Neural cell (in vitro differentiated cells): ENCODE measurements around the gene SLC6A6. TPM values are rescaled to one million over a fixed set of nuclear protein-coding genes. Genes with fewer than 3 reads are reported as not detected.
A peak's percentile ranks its signal among the peaks of the same experiment; 100 is the strongest.

ENCODE experiments used
- H2AFZ ChIP-seq: fragments of 200-600, 300-800 bp; sonication (generic), shearing (Covaris generic); 2 replicates; pipeline ENCODE4 v1.6.0; 2014; ENCODE audit warnings: low read depth, mild to moderate bottlenecking, antibody characterized with exemption, low read length, moderate library complexity
- H3F3A ChIP-seq: fragments of 200-600 bp; shearing (Covaris generic); 2 replicates; pipeline ENCODE4 v1.6.1; 2016; ENCODE audit warnings: mild to moderate bottlenecking, moderate library complexity, mixed read lengths, antibody characterized with exemption, low read length; ENCODE audit not compliant: insufficient read depth, poor library complexity, severe bottlenecking
- H3K27ac ChIP-seq: fragments of 200-600, 300-800 bp; sonication (generic), shearing (Covaris generic); 2 replicates; pipeline ENCODE4 v1.5.1; 2014; ENCODE audit warnings: mild to moderate bottlenecking, low read length, moderate library complexity
- H3K27me3 ChIP-seq: fragments of 300-800, 200-600 bp; sonication (generic), shearing (Covaris generic); 2 replicates; pipeline ENCODE4 v1.6.0; 2014; ENCODE audit warnings: mild to moderate bottlenecking, low read depth, low read length, moderate library complexity; ENCODE audit not compliant: insufficient read depth
- H3K36me3 ChIP-seq: fragments of 300-800, 200-600 bp; sonication (generic), shearing (Covaris generic); 2 replicates; pipeline ENCODE4 v1.5.1; 2014; ENCODE audit warnings: mild to moderate bottlenecking, antibody characterized with exemption, low read length, moderate library complexity; ENCODE audit not compliant: insufficient read depth
- H3K4me2 ChIP-seq: fragments of 300-800, 200-600 bp; sonication (generic), shearing (Covaris generic); 2 replicates; pipeline ENCODE4 v1.6.0; 2014; ENCODE audit warnings: mild to moderate bottlenecking, low read length
- H3K4me3 ChIP-seq: fragments of 300-800, 200-600 bp; sonication (generic), shearing (Covaris generic); 2 replicates; pipeline ENCODE4 v1.5.1; 2014; ENCODE audit warnings: mild to moderate bottlenecking, low read length, moderate library complexity
- H3K79me2 ChIP-seq: fragments of 200-600 bp; shearing (Covaris generic); replicated peaks from 2 replicates; pipeline ENCODE4 v1.6.0; 2014; ENCODE audit warnings: mild to moderate bottlenecking, low read length, moderate library complexity; ENCODE audit not compliant: insufficient read depth
- H3K9ac ChIP-seq: fragments of 300-800, 200-600 bp; sonication (generic), shearing (Covaris generic); 2 replicates; pipeline ENCODE4 v1.6.1; 2016; ENCODE audit warnings: mild to moderate bottlenecking, low read length, mixed read lengths
- H3K9me2 ChIP-seq: fragments of 200-600 bp; shearing (Covaris generic); 2 replicates; pipeline ENCODE4 v1.6.1; 2016; ENCODE audit warnings: mild to moderate bottlenecking, low read length, mixed read lengths; ENCODE audit not compliant: insufficient read depth
- H3K9me3 ChIP-seq: fragments of 200-600, 300-800 bp; sonication (generic), shearing (Covaris generic); 2 replicates; pipeline ENCODE4 v1.6.1; 2016; ENCODE audit warnings: mild to moderate bottlenecking, mixed run types, low read length, moderate library complexity, mixed read lengths
- H4K20me1 ChIP-seq: fragments of 200-600 bp; shearing (Covaris generic); 2 replicates; pipeline ENCODE4 v1.6.1; 2016; ENCODE audit warnings: mild to moderate bottlenecking, mixed run types; ENCODE audit not compliant: insufficient read depth
- EP300 ChIP-seq: fragments of 450-650 bp; conservative IDR thresholded peaks from 2 replicates; pipeline ENCODE4 v1.6.1; 2014; ENCODE audit warnings: antibody characterized with exemption, mild to moderate bottlenecking, moderate library complexity; ENCODE audit not compliant: poor library complexity, severe bottlenecking
- MXI1 ChIP-seq: fragments of 450-650 bp; conservative IDR thresholded peaks from 2 replicates; pipeline ENCODE4 v1.6.1; 2014; ENCODE audit warnings: antibody characterized with exemption, mild to moderate bottlenecking; ENCODE audit not compliant: poor library complexity, severe bottlenecking
- POLR2AphosphoS5 ChIP-seq: IDR thresholded peaks from 2 replicates; pipeline ENCODE4 v1.6.1; 2012
- RAD21 ChIP-seq: fragments of 450-650 bp; conservative IDR thresholded peaks from 2 replicates; pipeline ENCODE4 v1.6.1; 2014; ENCODE audit warnings: antibody characterized with exemption, mild to moderate bottlenecking, moderate library complexity
- SMC3 ChIP-seq: fragments of 450-650 bp; conservative IDR thresholded peaks from 2 replicates; pipeline ENCODE4 v1.6.1; 2014; ENCODE audit warnings: antibody characterized with exemption, mild to moderate bottlenecking, moderate library complexity; ENCODE audit not compliant: poor library complexity
- polyA plus RNA-seq: library from polyadenylated mRNA; depleted of rRNA; stranded (reverse); fragments of >200 nt; gene quantifications from 2 replicates; pipeline ENCODE4 v1.2.3, GENCODE V29; 2014
- TF ChIP-seq, protein P1 (sequence below): fragments of 450-650 bp; IDR thresholded peaks from 2 replicates; pipeline ENCODE4 v1.5.1; 2014; ENCODE audit warnings: antibody characterized with exemption, mild to moderate bottlenecking, moderate library complexity; ENCODE audit not compliant: poor library complexity, severe bottlenecking
- TF ChIP-seq, protein P2 (sequence below): IDR thresholded peaks from 2 replicates; pipeline ENCODE4 v1.6.1; 2012; ENCODE audit warnings: borderline replicate concordance

The SLC6A6 gene
- polyA plus RNA-seq, 1 donor from 2014 or later: 15.9 TPM

DNA sequence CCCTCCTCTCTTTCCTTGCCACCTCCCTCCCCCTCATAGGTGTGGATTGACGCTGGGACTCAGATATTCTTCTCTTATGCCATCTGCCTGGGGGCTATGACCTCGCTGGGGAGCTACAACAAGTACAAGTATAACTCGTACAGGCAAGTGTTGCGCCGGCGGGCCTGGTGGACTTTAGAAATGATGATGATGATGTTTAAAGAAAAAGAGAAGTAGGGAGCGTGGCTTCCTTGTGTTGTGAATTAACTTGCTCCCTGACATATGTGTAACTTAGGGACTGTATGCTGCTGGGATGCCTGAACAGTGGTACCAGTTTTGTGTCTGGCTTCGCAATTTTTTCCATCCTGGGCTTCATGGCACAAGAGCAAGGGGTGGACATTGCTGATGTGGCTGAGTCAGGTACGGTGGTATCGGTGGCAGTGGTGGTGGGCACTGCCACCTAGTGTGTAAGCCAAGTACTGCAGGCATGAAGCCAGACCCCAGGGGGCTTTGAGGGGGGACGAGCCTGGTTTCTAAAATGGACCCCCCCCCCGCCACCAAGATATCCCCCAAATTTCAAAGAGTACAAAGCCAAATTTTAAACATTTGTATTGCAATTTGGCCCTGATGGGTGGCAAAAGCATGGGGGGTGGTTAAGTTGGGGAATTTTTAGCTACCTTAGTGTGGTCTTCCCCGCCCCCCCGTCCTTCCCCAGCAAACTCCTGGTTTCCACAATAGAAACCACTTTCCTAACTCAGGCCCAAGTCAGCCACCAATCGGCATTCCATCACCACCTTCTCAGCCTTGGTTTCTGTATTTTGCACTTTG is 65.6 kb downstream of the SLC6A6 start:
- no peaks in the 10 kb centered on the region for H3K27me3 ChIP-seq
- H3K79me2 ChIP-seq: no peaks in the 10 kb centered on the region
- no peak overlapping the region for H3K9ac ChIP-seq
- no peaks in the 10 kb centered on the region for H3K9me3 ChIP-seq
- no peak overlapping the region for H3K4me2 ChIP-seq
- no peak overlapping the region for H3K27ac ChIP-seq
- no peaks in the 10 kb centered on the region for H3K36me3 ChIP-seq
- TF ChIP-seq, protein P1, sequence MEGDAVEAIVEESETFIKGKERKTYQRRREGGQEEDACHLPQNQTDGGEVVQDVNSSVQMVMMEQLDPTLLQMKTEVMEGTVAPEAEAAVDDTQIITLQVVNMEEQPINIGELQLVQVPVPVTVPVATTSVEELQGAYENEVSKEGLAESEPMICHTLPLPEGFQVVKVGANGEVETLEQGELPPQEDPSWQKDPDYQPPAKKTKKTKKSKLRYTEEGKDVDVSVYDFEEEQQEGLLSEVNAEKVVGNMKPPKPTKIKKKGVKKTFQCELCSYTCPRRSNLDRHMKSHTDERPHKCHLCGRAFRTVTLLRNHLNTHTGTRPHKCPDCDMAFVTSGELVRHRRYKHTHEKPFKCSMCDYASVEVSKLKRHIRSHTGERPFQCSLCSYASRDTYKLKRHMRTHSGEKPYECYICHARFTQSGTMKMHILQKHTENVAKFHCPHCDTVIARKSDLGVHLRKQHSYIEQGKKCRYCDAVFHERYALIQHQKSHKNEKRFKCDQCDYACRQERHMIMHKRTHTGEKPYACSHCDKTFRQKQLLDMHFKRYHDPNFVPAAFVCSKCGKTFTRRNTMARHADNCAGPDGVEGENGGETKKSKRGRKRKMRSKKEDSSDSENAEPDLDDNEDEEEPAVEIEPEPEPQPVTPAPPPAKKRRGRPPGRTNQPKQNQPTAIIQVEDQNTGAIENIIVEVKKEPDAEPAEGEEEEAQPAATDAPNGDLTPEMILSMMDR: peak; percentile 97
- TF ChIP-seq POLR2AphosphoS5 (no peak), EP300 (no peak), MXI1 (no peak), RAD21 (peak; percentile 97), SMC3 (peak; percentile 98)
- TF ChIP-seq, protein P2, sequence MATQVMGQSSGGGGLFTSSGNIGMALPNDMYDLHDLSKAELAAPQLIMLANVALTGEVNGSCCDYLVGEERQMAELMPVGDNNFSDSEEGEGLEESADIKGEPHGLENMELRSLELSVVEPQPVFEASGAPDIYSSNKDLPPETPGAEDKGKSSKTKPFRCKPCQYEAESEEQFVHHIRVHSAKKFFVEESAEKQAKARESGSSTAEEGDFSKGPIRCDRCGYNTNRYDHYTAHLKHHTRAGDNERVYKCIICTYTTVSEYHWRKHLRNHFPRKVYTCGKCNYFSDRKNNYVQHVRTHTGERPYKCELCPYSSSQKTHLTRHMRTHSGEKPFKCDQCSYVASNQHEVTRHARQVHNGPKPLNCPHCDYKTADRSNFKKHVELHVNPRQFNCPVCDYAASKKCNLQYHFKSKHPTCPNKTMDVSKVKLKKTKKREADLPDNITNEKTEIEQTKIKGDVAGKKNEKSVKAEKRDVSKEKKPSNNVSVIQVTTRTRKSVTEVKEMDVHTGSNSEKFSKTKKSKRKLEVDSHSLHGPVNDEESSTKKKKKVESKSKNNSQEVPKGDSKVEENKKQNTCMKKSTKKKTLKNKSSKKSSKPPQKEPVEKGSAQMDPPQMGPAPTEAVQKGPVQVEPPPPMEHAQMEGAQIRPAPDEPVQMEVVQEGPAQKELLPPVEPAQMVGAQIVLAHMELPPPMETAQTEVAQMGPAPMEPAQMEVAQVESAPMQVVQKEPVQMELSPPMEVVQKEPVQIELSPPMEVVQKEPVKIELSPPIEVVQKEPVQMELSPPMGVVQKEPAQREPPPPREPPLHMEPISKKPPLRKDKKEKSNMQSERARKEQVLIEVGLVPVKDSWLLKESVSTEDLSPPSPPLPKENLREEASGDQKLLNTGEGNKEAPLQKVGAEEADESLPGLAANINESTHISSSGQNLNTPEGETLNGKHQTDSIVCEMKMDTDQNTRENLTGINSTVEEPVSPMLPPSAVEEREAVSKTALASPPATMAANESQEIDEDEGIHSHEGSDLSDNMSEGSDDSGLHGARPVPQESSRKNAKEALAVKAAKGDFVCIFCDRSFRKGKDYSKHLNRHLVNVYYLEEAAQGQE: no peak
- no peaks in the 10 kb centered on the region for H3K9me2 ChIP-seq
- H3F3A ChIP-seq: no peaks in the 10 kb centered on the region
- no peak overlapping the region for H3K4me3 ChIP-seq
- H2AFZ ChIP-seq: no peak overlapping the region
- H4K20me1 ChIP-seq: no peaks in the 10 kb centered on the region

DNA sequence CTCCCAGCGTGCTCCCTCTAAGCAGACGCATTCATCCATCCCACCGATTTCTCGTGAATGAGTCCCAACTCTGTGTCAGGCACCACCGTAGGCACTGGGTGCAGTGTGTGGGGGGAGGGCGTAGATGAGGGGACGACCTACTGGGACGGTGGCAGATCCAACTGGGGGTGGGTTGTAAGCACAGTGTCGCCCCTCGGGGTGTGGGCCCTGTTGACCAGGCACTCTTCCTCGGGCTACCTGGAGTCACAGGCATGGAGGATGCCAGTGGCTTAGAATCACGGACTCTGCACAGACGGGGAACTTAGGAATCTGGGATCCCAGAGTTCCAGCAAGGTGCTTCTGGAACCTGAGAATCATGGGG is 66.2 kb downstream of the SLC6A6 start:
- H3K4me3 ChIP-seq: no peak overlapping the region
- no peaks in the 10 kb centered on the region for H3K9me2 ChIP-seq
- no peaks in the 10 kb centered on the region for H3K36me3 ChIP-seq
- H3K9ac ChIP-seq: no peak overlapping the region
- TF ChIP-seq MXI1: no peak
- TF ChIP-seq, protein P2: no peak
- TF ChIP-seq POLR2AphosphoS5: no peak
- no peak for TF ChIP-seq EP300
- TF ChIP-seq RAD21: no peak
- no peaks in the 10 kb centered on the region for H3K9me3 ChIP-seq
- H4K20me1 ChIP-seq: no peaks in the 10 kb centered on the region
- no peaks in the 10 kb centered on the region for H3F3A ChIP-seq
- H3K4me2 ChIP-seq: no peak overlapping the region
- H3K27ac ChIP-seq: no peak overlapping the region
- no peaks in the 10 kb centered on the region for H3K27me3 ChIP-seq
- H2AFZ ChIP-seq: no peak overlapping the region
- H3K79me2 ChIP-seq: no peaks in the 10 kb centered on the region
